Caco-2 (cell line): Measurements from ENCODE around the gene SLC16A1. TPM values are rescaled to one million over a fixed set of nuclear protein-coding genes. Genes with fewer than 3 reads are reported as not detected.

Experiments used
- BruUV-seq: library from RNA; stranded (reverse); fragments of 400-500 nt; replicated peaks from 2 replicates; lab custom pipeline; 2021; lab: Mats Ljungman, UMichigan
- CTCF ChIA-PET: fragments of 300-600 bp; sonication (Branson Sonifier 250); formaldehyde crosslinking; loops from one replicate; lab custom pipeline; 2022; ENCODE audit warnings: antibody characterized with exemption; lab: Charles Lee
- POLR2A ChIA-PET: fragments of 300-600 bp; sonication (Branson Sonifier 250); formaldehyde crosslinking; loops from one replicate; lab custom pipeline; 2022; ENCODE audit warnings: antibody characterized with exemption; lab: Charles Lee
- DNase-seq, 2 experiments: peaks; one replicate each; pipeline versions ENCODE4 v3.0.0 to v3.0.0-alpha.2; 2020 to 2022
- H3K27me3 ChIP-seq: replicated peaks from 2 replicates; pipeline ENCODE4 v1.6.0; 2011; ENCODE audit warnings: low read length; ENCODE audit not compliant: control insufficient read depth, insufficient read depth
- H3K36me3 ChIP-seq: 2 replicates; pipeline ENCODE4 v1.5.1; 2011; ENCODE audit warnings: low read length; ENCODE audit not compliant: control insufficient read depth, insufficient read depth
- H3K4me1 ChIP-seq: fragments of 250-450 bp; sonication (Bioruptor Pico); 2 replicates; pipeline ENCODE4 v1.5.1; 2020; ENCODE audit warnings: mild to moderate bottlenecking
- H3K4me3 ChIP-seq: 2 replicates; pipeline ENCODE4 v1.5.1; 2011; ENCODE audit warnings: low read depth, mild to moderate bottlenecking, control low read depth, low read length
- H3K9me3 ChIP-seq: fragments of 250-450 bp; sonication (Bioruptor Pico); 2 replicates; pipeline ENCODE4 v1.5.1; 2020; ENCODE audit warnings: mild to moderate bottlenecking, moderate library complexity
- H3K27ac Mint-ChIP-seq: one replicate; pipeline ENCODE4 v1.8.0; 2022; ENCODE audit warnings: mixed read lengths; ENCODE audit not compliant: unreplicated experiment
- H3K27me3 Mint-ChIP-seq: one replicate; pipeline ENCODE4 v1.8.0; 2022; ENCODE audit warnings: mixed read lengths; ENCODE audit not compliant: insufficient read depth, unreplicated experiment
- H3K36me3 Mint-ChIP-seq: one replicate; pipeline ENCODE4 v1.8.0; 2022; ENCODE audit warnings: mild to moderate bottlenecking, mixed read lengths; ENCODE audit not compliant: insufficient read depth, unreplicated experiment
- H3K4me1 Mint-ChIP-seq: one replicate; pipeline ENCODE4 v1.8.0; 2022; ENCODE audit warnings: low read depth, mixed read lengths; ENCODE audit not compliant: unreplicated experiment
- H3K4me3 Mint-ChIP-seq: one replicate; pipeline ENCODE4 v1.8.0; 2022; ENCODE audit warnings: mild to moderate bottlenecking, moderate library complexity, mixed read lengths; ENCODE audit not compliant: unreplicated experiment
- H3K9me3 Mint-ChIP-seq: one replicate; pipeline ENCODE4 v1.8.0; 2022; ENCODE audit warnings: mixed read lengths; ENCODE audit not compliant: unreplicated experiment
- CTCF ChIP-seq, 2 experiments: fragments of 200-600 bp in 1 of 2; IDR thresholded peaks; 1 replicate in 1 of 2; 2 replicates in 1 of 2; pipeline versions ENCODE4 v1.5.1 to v1.8.0; 2011 to 2022; ENCODE audit warnings: antibody characterized with exemption in 1 of 2, control low read depth in 1 of 2, inconsistent platforms in 1 of 2, low read depth in 1 of 2, low read length in 1 of 2, mild to moderate bottlenecking in 1 of 2, moderate library complexity in 1 of 2; ENCODE audit not compliant: insufficient read depth in 1 of 2, severe bottlenecking in 1 of 2, unreplicated experiment in 1 of 2
- intact Hi-C: fragments of 100-400 bp; cut with micrococcal nuclease; formaldehyde crosslinking; loops from one replicate; pipeline ENCODE4 v1.10.0; 2022; ENCODE audit not compliant: unreplicated experiment
- total RNA-seq: library from RNA; stranded (reverse); gene quantifications from 2 replicates; pipeline ENCODE4 v1.2.3, GENCODE V29; 2022

SLC16A1 gene
- total RNA-seq, 1 experiment from 2014 or later: 107 TPM

GRCh38 chr1:112934577-112934976, 21.4 kb downstream of the SLC16A1 start:
- Mint-ChIP-seq H3K36me3 (peaks cover 34% of the 10 kb centered on the region), H3K27ac (peak overlapping the region; percentile 33), H3K27me3 (no peaks in the 10 kb centered on the region), H3K9me3 (no peaks in the 10 kb centered on the region), H3K4me1 (peaks cover 22% of the 10 kb centered on the region), H3K4me3 (no peak overlapping the region)
- H3K36me3 ChIP-seq: no peaks in the 10 kb centered on the region
- TF ChIP-seq CTCF (IDR thresholded peaks at IDR 0.05; ENCODE audit: insufficient read depth in 1 of 2, low read depth in 1 of 2, low read length in 1 of 2, severe bottlenecking in 1 of 2, unreplicated experiment in 1 of 2): no peak
- no peak overlapping the region for H3K4me3 ChIP-seq
- intact Hi-C loops: no loop called here
- no peaks in the 10 kb centered on the region for H3K27me3 ChIP-seq
- BruUV-seq: no TSS peak
- H3K4me1 ChIP-seq: peaks cover 43% of the 10 kb centered on the region
- ChIA-PET CTCF (no interaction called here), POLR2A (interaction anchor here (0.6 to 0.8 kb wide), 2 partner anchors 21 kb away, joined by 3 to 4 read pairs; partner anchors contain the start of gene SLC16A1)
- H3K9me3 ChIP-seq: no peaks in the 10 kb centered on the region
- DNase-seq: no peak

- intact Hi-C loops: no loop called here
- CTCF ChIA-PET: no interaction called here
- POLR2A ChIA-PET: interaction anchor here (0.6 kb wide), 1 partner anchor 22 kb away, joined by 4 read pairs; the partner anchor contains the start of gene SLC16A1
These were observed 22.0 kb downstream of the SLC16A1 start for GRCh38 chr1:112933820-112934571.

GRCh38 chr1:112929979-112930378, 26.0 kb downstream of the SLC16A1 start:
- H3K4me3 ChIP-seq: no peak overlapping the region
- ChIA-PET CTCF (no interaction called here), POLR2A (no interaction called here)
- DNase-seq: no peak
- intact Hi-C loops: no loop called here
- H3K27ac Mint-ChIP-seq: no peak overlapping the region
- peaks cover 7% of the 10 kb centered on the region for H3K4me1 Mint-ChIP-seq
- H3K4me1 ChIP-seq: peaks cover 30% of the 10 kb centered on the region
- H3K36me3 Mint-ChIP-seq: peaks cover 37% of the 10 kb centered on the region
- H3K9me3 ChIP-seq: no peaks in the 10 kb centered on the region
- no peaks in the 10 kb centered on the region for H3K9me3 Mint-ChIP-seq
- no peak overlapping the region for H3K4me3 Mint-ChIP-seq
- H3K36me3 ChIP-seq: no peaks in the 10 kb centered on the region
- BruUV-seq: no TSS peak
- H3K27me3 Mint-ChIP-seq: no peaks in the 10 kb centered on the region
- H3K27me3 ChIP-seq: no peaks in the 10 kb centered on the region
- TF ChIP-seq CTCF (IDR thresholded peaks at IDR 0.05; ENCODE audit: insufficient read depth in 1 of 2, low read depth in 1 of 2, low read length in 1 of 2, severe bottlenecking in 1 of 2, unreplicated experiment in 1 of 2): no peak

More at GRCh38 chr1:112933820-112934571, 22.0 kb downstream of the SLC16A1 start:
- no peaks in the 10 kb centered on the region for H3K27me3 ChIP-seq
- H3K4me3 ChIP-seq: no peak overlapping the region
- DNase-seq: no peak
- H3K9me3 ChIP-seq: no peaks in the 10 kb centered on the region
- no peaks in the 10 kb centered on the region for H3K27me3 Mint-ChIP-seq
- no peak for TF ChIP-seq CTCF (IDR thresholded peaks at IDR 0.05; ENCODE audit: insufficient read depth in 1 of 2, low read depth in 1 of 2, low read length in 1 of 2, severe bottlenecking in 1 of 2, unreplicated experiment in 1 of 2)
- peaks cover 22% of the 10 kb centered on the region for H3K4me1 Mint-ChIP-seq
- peaks cover 32% of the 10 kb centered on the region for H3K36me3 Mint-ChIP-seq
- H3K9me3 Mint-ChIP-seq: no peaks in the 10 kb centered on the region
- H3K4me3 Mint-ChIP-seq: no peak overlapping the region
- peak overlapping the region; percentile 33 for H3K27ac Mint-ChIP-seq
- H3K4me1 ChIP-seq: peaks cover 43% of the 10 kb centered on the region
- H3K36me3 ChIP-seq: no peaks in the 10 kb centered on the region
- BruUV-seq: no TSS peak
